IMR-90 (cell line): Measurements from ENCODE around the gene GZMB. TPM values are rescaled to one million over a fixed set of nuclear protein-coding genes. Genes with fewer than 3 reads are reported as not detected.

ENCODE experiments used
- ATAC-seq: fragments of 200-7000 bp; cut with Tn5 transposase; 2 replicates; pipeline ENCODE4 v1.9.1; 2020; ENCODE audit warnings: low read depth, mild to moderate bottlenecking, moderate library complexity
- BruUV-seq: library from RNA; stranded (reverse); fragments of 400-500 nt; replicated peaks from 2 replicates; lab custom pipeline; 2021; lab: Mats Ljungman, UMichigan
- CTCF ChIA-PET: fragments of 300-600 bp; formaldehyde crosslinking; extraction: SDS; loops from one replicate; lab custom pipeline; 2021; ENCODE audit warnings: antibody characterized with exemption; lab: Yijun Ruan, JAX
- POLR2A ChIA-PET: fragments of 300-600 bp; sonication (Branson Sonifier 250); formaldehyde crosslinking; loops from one replicate; lab custom pipeline; 2022; ENCODE audit warnings: antibody characterized with exemption; ENCODE audit not compliant: unreplicated experiment; lab: Charles Lee
- DNase-seq: peaks from one replicate; pipeline ENCODE4 v3.0.0; 2013
- H2AFZ ChIP-seq: replicated peaks from 2 replicates; pipeline ENCODE3; 2013; ENCODE audit warnings: low read length, mild to moderate bottlenecking; ENCODE audit not compliant: poor library complexity
- H2AK5ac ChIP-seq: 2 replicates; pipeline ENCODE4 v1.6.1; 2013; ENCODE audit warnings: low read depth, low read length, inconsistent platforms
- H2AK9ac ChIP-seq: replicated peaks from 2 replicates; pipeline ENCODE3; 2013; ENCODE audit warnings: mild to moderate bottlenecking, low read depth, low read length, moderate library complexity; ENCODE audit not compliant: poor library complexity
- H2BK120ac ChIP-seq: 2 replicates; pipeline ENCODE4 v1.6.1; 2013; ENCODE audit warnings: low read depth, low read length, inconsistent platforms
- H2BK15ac ChIP-seq: 3 replicates; pipeline ENCODE4 v1.6.1; 2013; ENCODE audit warnings: low read depth, low read length, inconsistent platforms
- H2BK20ac ChIP-seq: 2 replicates; pipeline ENCODE4 v1.6.1; 2013; ENCODE audit warnings: low read depth, mild to moderate bottlenecking, inconsistent platforms, low read length, moderate library complexity
- H2BK5ac ChIP-seq: 2 replicates; pipeline ENCODE4 v1.6.1; 2013; ENCODE audit warnings: mild to moderate bottlenecking, low read depth, low read length, inconsistent platforms; ENCODE audit not compliant: poor library complexity, severe bottlenecking
- H3K14ac ChIP-seq: replicated peaks from 2 replicates; pipeline ENCODE4 v1.6.1; 2013; ENCODE audit warnings: low read depth, low read length, inconsistent platforms
- H3K18ac ChIP-seq: 2 replicates; pipeline ENCODE4 v1.6.1; 2013; ENCODE audit warnings: low read depth, low read length, control low read depth
- H3K23ac ChIP-seq: 2 replicates; pipeline ENCODE4 v1.6.1; 2013; ENCODE audit warnings: low read depth, low read length, inconsistent platforms
- H3K27ac ChIP-seq: 2 replicates; pipeline ENCODE4 v1.5.1; 2013; ENCODE audit warnings: mild to moderate bottlenecking, control low read depth, low read length; ENCODE audit not compliant: insufficient read depth
- H3K27me3 ChIP-seq: 2 replicates; pipeline ENCODE4 v1.6.1; 2013; ENCODE audit warnings: low read length; ENCODE audit not compliant: control insufficient read depth, insufficient read depth
- H3K36me3 ChIP-seq: 2 replicates; pipeline ENCODE4 v1.6.1; 2013; ENCODE audit warnings: low read length, mixed read lengths; ENCODE audit not compliant: control insufficient read depth, insufficient read depth
- H3K4ac ChIP-seq: 2 replicates; pipeline ENCODE4 v1.6.1; 2013; ENCODE audit warnings: low read depth, low read length, inconsistent platforms
- H3K4me1 ChIP-seq: 2 replicates; pipeline ENCODE4 v1.6.1; 2013; ENCODE audit warnings: low read length, mixed read lengths; ENCODE audit not compliant: control insufficient read depth, insufficient read depth
- H3K4me2 ChIP-seq: 2 replicates; pipeline ENCODE4 v1.6.1; 2013; ENCODE audit warnings: low read depth, mild to moderate bottlenecking, control low read depth, low read length, moderate library complexity
- H3K4me3 ChIP-seq: 2 replicates; pipeline ENCODE4 v1.5.1; 2013; ENCODE audit warnings: low read depth, mild to moderate bottlenecking, control low read depth, low read length, moderate library complexity; ENCODE audit not compliant: insufficient read depth
- H3K56ac ChIP-seq: 2 replicates; pipeline ENCODE4 v1.6.1; 2013; ENCODE audit warnings: low read length, inconsistent platforms; ENCODE audit not compliant: insufficient read depth; ENCODE audit errors: extremely low read depth
- H3K79me1 ChIP-seq, 2 experiments: 2 replicates each; pipeline ENCODE4 v1.6.1; 2013; ENCODE audit warnings: low read length in 2 of 2, inconsistent platforms in 1 of 2, low read depth in 1 of 2
- H3K9ac ChIP-seq: 2 replicates; pipeline ENCODE4 v1.6.1; 2013; ENCODE audit warnings: low read depth, low read length, control low read depth
- H3K9me1 ChIP-seq: 2 replicates; pipeline ENCODE4 v1.6.1; 2013; ENCODE audit warnings: low read length, inconsistent platforms; ENCODE audit not compliant: insufficient read depth
- H3K9me3 ChIP-seq: 2 replicates; pipeline ENCODE4 v1.6.1; 2013; ENCODE audit warnings: low read length; ENCODE audit not compliant: control insufficient read depth, insufficient read depth
- H4K20me1 ChIP-seq: 2 replicates; pipeline ENCODE4 v1.6.1; 2013; ENCODE audit warnings: low read length, inconsistent platforms; ENCODE audit not compliant: insufficient read depth
- H4K5ac ChIP-seq: 2 replicates; pipeline ENCODE4 v1.6.1; 2013; ENCODE audit warnings: mild to moderate bottlenecking, low read depth, low read length, control low read depth
- H4K8ac ChIP-seq, 2 experiments: 2 replicates each; pipeline ENCODE4 v1.6.1; 2013; ENCODE audit warnings: low read depth in 2 of 2, low read length in 2 of 2, control low read depth in 1 of 2, inconsistent platforms in 1 of 2
- H4K91ac ChIP-seq: 2 replicates; pipeline ENCODE4 v1.6.1; 2013; ENCODE audit warnings: low read depth, low read length, inconsistent platforms; ENCODE audit not compliant: insufficient read depth
- BHLHE40 ChIP-seq: fragments of 150-350 bp; IDR thresholded peaks from 2 replicates; pipeline ENCODE4 v1.6.1; 2016; ENCODE audit warnings: mild to moderate bottlenecking, low read depth, low read length
- CEBPB ChIP-seq: IDR thresholded peaks from 2 replicates; pipeline ENCODE4 v1.6.1; 2012; ENCODE audit warnings: low read depth, low read length, improper control_type of control experiment
- CHD1 ChIP-seq: IDR thresholded peaks from 2 replicates; pipeline ENCODE4 v1.6.1; 2012; ENCODE audit warnings: low read depth, low read length, improper control_type of control experiment
- CTCF ChIP-seq: conservative IDR thresholded peaks from 2 replicates; pipeline ENCODE4 v1.5.1; 2012; ENCODE audit warnings: mild to moderate bottlenecking, low read depth, low read length, improper control_type of control experiment
- ELK1 ChIP-seq: fragments of 150-350 bp; IDR thresholded peaks from 2 replicates; pipeline ENCODE4 v1.6.1; 2016; ENCODE audit warnings: low read depth, mild to moderate bottlenecking, low read length, moderate library complexity, borderline replicate concordance
- FOS ChIP-seq: fragments of 150-350 bp; IDR thresholded peaks from 2 replicates; pipeline ENCODE4 v1.6.1; 2016; ENCODE audit warnings: low read depth, low read length
- MAFK ChIP-seq: IDR thresholded peaks from 2 replicates; pipeline ENCODE4 v1.6.1; 2012; ENCODE audit warnings: low read depth, low read length, improper control_type of control experiment
- MAZ ChIP-seq: IDR thresholded peaks from 2 replicates; pipeline ENCODE4 v1.6.1; 2012; ENCODE audit warnings: low read depth, mild to moderate bottlenecking, low read length, improper control_type of control experiment, moderate library complexity, borderline replicate concordance
- MXI1 ChIP-seq: IDR thresholded peaks from 2 replicates; pipeline ENCODE4 v1.6.1; 2012; ENCODE audit warnings: low read depth, mild to moderate bottlenecking, low read length, moderate library complexity, borderline replicate concordance
- NFE2L2 ChIP-seq: fragments of 150-350 bp; IDR thresholded peaks from 2 replicates; pipeline ENCODE4 v1.6.1; 2016; ENCODE audit warnings: low read depth, mild to moderate bottlenecking, low read length
- POLR2A ChIP-seq: IDR thresholded peaks from 2 replicates; pipeline ENCODE4 v1.6.1; 2012; ENCODE audit warnings: mild to moderate bottlenecking, low read depth, low read length
- RAD21 ChIP-seq: IDR thresholded peaks from 2 replicates; pipeline ENCODE4 v1.6.1; 2012; ENCODE audit warnings: low read length, improper control_type of control experiment
- RCOR1 ChIP-seq: IDR thresholded peaks from 2 replicates; pipeline ENCODE4 v1.6.1; 2012; ENCODE audit warnings: mild to moderate bottlenecking, low read length, improper control_type of control experiment; ENCODE audit not compliant: insufficient replicate concordance
- RFX5 ChIP-seq: IDR thresholded peaks from 2 replicates; pipeline ENCODE4 v1.8.0; 2012; ENCODE audit warnings: low read depth, mild to moderate bottlenecking, low read length, moderate library complexity
- SMC3 ChIP-seq: fragments of 150-350 bp; IDR thresholded peaks from 2 replicates; pipeline ENCODE4 v1.6.1; 2016; ENCODE audit warnings: low read depth, mild to moderate bottlenecking, antibody characterized with exemption, low read length, moderate library complexity
- WGBS, 2 experiments: methylation state at CpG; one replicate each; pipeline versions ENCODE4 v1.1.5 to v1.1.7; 2013; ENCODE audit warnings: missing lambda C conversion rate in 2 of 2; ENCODE audit not compliant: insufficient read length in 1 of 2; ENCODE audit errors: extremely low coverage in 2 of 2; 5-methylcytosine and 5-hydroxymethylcytosine counted together
- dilution Hi-C: fragments of 300-500 bp; cut with HindIII; formaldehyde crosslinking; loops from one replicate; pipeline ENCODE4 v1.14.3; 2018; ENCODE audit warnings: low sequenced_read_pairs; ENCODE audit not compliant: unreplicated experiment
- in situ Hi-C: fragments of 300-500 bp; cut with MboI; formaldehyde crosslinking; loops from 3 replicates; pipeline ENCODE4 v1.14.3; 2019; ENCODE audit warnings: low sequenced_read_pairs, inconsistent platforms, mixed read lengths
- intact Hi-C: fragments of 100-400 bp; cut with micrococcal nuclease; formaldehyde crosslinking; loops from 2 replicates; pipeline ENCODE4 v1.10.0; 2022
- polyA plus RNA-seq, 3 experiments: library from polyadenylated mRNA; depleted of rRNA; stranded (reverse); fragments of >200 nt; gene quantifications; 2 replicates each; pipeline ENCODE4 v1.2.3, GENCODE V29; 2012; ENCODE audit warnings: low replicate concordance in 1 of 3
- total RNA-seq: library from RNA; depleted of rRNA; stranded (reverse); fragments of >200 nt; gene quantifications from 2 replicates; pipeline ENCODE4 v1.2.3, GENCODE V29; 2012
- TF ChIP-seq, protein P1 (sequence below): fragments of 150-350 bp; IDR thresholded peaks from 2 replicates; pipeline ENCODE4 v1.6.1; 2017; ENCODE audit warnings: mild to moderate bottlenecking, antibody characterized with exemption, low read length, low read depth

The GZMB gene
- total and polyA plus RNA-seq, 2 of the 4 experiments (the other 2 are of a cell fraction): not detected

GRCh38 chr14:24639905-24640304, 5.9 kb upstream of the GZMB start:
- no peak overlapping the region for H4K91ac ChIP-seq
- POLR2A ChIA-PET: no interaction called here
- BruUV-seq: no TSS peak

More at GRCh38 chr14:24639905-24640304, 5.9 kb upstream of the GZMB start:
- H3K4ac ChIP-seq: no peak overlapping the region
- no peaks in the 10 kb centered on the region for H3K9me3 ChIP-seq
- no peaks in the 10 kb centered on the region for H3K79me1 ChIP-seq
- no peak overlapping the region for H3K27ac ChIP-seq
- H3K4me1 ChIP-seq: no peaks in the 10 kb centered on the region
- H3K4me3 ChIP-seq: no peak overlapping the region
- no peak overlapping the region for H3K14ac ChIP-seq
- H2BK120ac ChIP-seq: no peak overlapping the region
- no peak overlapping the region for H3K9ac ChIP-seq
- no peaks in the 10 kb centered on the region for H4K20me1 ChIP-seq
- no peak overlapping the region for H2BK20ac ChIP-seq
- no peaks in the 10 kb centered on the region for H3K27me3 ChIP-seq
- no peak for TF ChIP-seq RAD21
- no peak for TF ChIP-seq FOS
- TF ChIP-seq SMC3: no peak
- TF ChIP-seq ELK1: no peak
- TF ChIP-seq CHD1: no peak
- TF ChIP-seq POLR2A: no peak
- TF ChIP-seq NFE2L2: no peak
- no peak for TF ChIP-seq BHLHE40
- TF ChIP-seq CEBPB: no peak
- no peak for TF ChIP-seq CTCF
- TF ChIP-seq MAZ: no peak
- no peak for TF ChIP-seq RCOR1
- TF ChIP-seq, protein P1, sequence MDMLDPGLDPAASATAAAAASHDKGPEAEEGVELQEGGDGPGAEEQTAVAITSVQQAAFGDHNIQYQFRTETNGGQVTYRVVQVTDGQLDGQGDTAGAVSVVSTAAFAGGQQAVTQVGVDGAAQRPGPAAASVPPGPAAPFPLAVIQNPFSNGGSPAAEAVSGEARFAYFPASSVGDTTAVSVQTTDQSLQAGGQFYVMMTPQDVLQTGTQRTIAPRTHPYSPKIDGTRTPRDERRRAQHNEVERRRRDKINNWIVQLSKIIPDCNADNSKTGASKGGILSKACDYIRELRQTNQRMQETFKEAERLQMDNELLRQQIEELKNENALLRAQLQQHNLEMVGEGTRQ: no peak
- no peak for TF ChIP-seq MXI1
- no peak for TF ChIP-seq MAFK
- no peak for TF ChIP-seq RFX5
- no peak for DNase-seq
- H4K5ac ChIP-seq: no peak overlapping the region
- dilution Hi-C loops: no loop called here
- no CpG with 5 or more reads among the region's 3 CpGs for WGBS, 2 experiments
- H2BK5ac ChIP-seq: no peak overlapping the region
- no peak for ATAC-seq
- no peak overlapping the region for H2AFZ ChIP-seq
- H3K36me3 ChIP-seq: no peaks in the 10 kb centered on the region
- no peak overlapping the region for H2AK5ac ChIP-seq
- H3K23ac ChIP-seq: no peak overlapping the region
- intact Hi-C loops: no loop called here
- H4K8ac ChIP-seq: no peak overlapping the region
- no peak overlapping the region for H3K4me2 ChIP-seq
- H3K56ac ChIP-seq: no peak overlapping the region
- no peak overlapping the region for H3K18ac ChIP-seq
- CTCF ChIA-PET: no interaction called here
- in situ Hi-C loops: no loop called here
- H3K9me1 ChIP-seq: no peaks in the 10 kb centered on the region; the same call in 1 of the 2 replicates
- H2AK9ac ChIP-seq: no peak overlapping the region
- no peak overlapping the region for H2BK15ac ChIP-seq
